Large intestine (tissue), 3 donors: ENCODE data around the gene FAM124B. TPM values are rescaled to one million over a fixed set of nuclear protein-coding genes. Genes with fewer than 3 reads are reported as not detected.

Source experiments
- DNase-seq, 2 donors: peaks; one replicate each; pipeline versions ENCODE4 v3.0.0 to v3.0.0-alpha.2; 2013
- H3K27ac ChIP-seq: one replicate; pipeline ENCODE4 v1.5.1; 2013; ENCODE audit warnings: low read length
- H3K27me3 ChIP-seq: 2 replicates; pipeline ENCODE4 v1.6.1; 2013; ENCODE audit warnings: low read length; ENCODE audit not compliant: control insufficient read depth, insufficient read depth
- H3K36me3 ChIP-seq: 2 replicates; pipeline ENCODE4 v1.6.1; 2013; ENCODE audit warnings: low read length; ENCODE audit not compliant: control insufficient read depth, insufficient read depth
- H3K4me1 ChIP-seq: one replicate; pipeline ENCODE4 v1.6.1; 2013; ENCODE audit warnings: low read length; ENCODE audit not compliant: control insufficient read depth, insufficient read depth
- H3K4me3 ChIP-seq: one replicate; pipeline ENCODE4 v1.5.1; 2013; ENCODE audit warnings: low read length
- H3K9me3 ChIP-seq: one replicate; pipeline ENCODE4 v1.6.1; 2013; ENCODE audit warnings: mild to moderate bottlenecking, low read depth, low read length, moderate library complexity; ENCODE audit not compliant: control insufficient read depth
- WGBS: methylation state at CpG from one replicate; pipeline ENCODE4 v1.1.5; 2013; ENCODE audit warnings: low lambda C conversion rate; ENCODE audit not compliant: insufficient coverage; 5-methylcytosine and 5-hydroxymethylcytosine counted together
- polyA plus RNA-seq: library from polyadenylated mRNA; unstranded; fragments of 120-200 nt; gene quantifications from one replicate; pipeline ENCODE4 v1.2.1, GENCODE V29; 2013

Gene FAM124B
- polyA plus RNA-seq, 1 donor = 1.8 TPM

DNA sequence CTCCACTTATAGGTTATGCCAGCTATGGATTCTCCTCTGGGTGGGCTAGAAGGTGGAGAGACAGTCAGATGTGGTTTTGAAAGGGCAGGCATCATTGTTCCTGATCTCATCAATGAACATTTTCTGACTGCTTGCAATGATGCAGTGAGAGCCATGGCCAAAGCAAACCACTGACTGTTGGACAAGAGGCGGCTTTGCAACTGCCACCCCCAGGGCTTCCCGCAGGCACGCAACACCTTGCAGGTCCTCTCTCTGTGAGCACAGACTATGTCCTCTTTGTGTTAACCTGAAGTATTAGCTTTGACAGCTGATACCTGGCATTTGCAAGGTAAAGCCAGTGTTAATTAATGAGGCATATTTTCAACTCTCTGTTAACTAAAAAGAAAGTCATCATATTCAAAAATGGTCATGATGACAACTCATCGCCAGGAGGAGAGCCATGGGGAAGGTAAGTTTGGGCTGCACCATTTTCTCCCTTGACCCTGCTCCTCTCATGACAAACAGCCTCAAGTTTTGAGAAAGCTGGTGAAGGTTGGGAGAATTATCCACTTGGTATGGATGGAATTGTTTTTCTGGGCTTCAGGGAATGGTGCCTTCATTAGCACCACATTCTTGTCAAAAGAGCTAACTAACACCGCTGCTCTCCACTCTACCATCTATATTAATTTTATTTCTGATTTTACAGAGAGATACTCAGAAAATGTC is 14.9 kb upstream of the FAM124B start:
- no peak for DNase-seq
- H3K36me3 ChIP-seq = no peaks in the 10 kb centered on the region
- no peak overlapping the region for H3K27ac ChIP-seq
- H3K4me3 ChIP-seq = no peak overlapping the region
- WGBS = no CpG with 5 or more reads among the region's 5 CpGs
- H3K27me3 ChIP-seq = no peaks in the 10 kb centered on the region
- H3K9me3 ChIP-seq = no peaks in the 10 kb centered on the region
- H3K4me1 ChIP-seq = no peaks in the 10 kb centered on the region

- no peak overlapping the region for H3K27ac ChIP-seq
- WGBS = no CpG with 5 or more reads among the region's 2 CpGs
Measured at GRCh38 chr2:224413381-224413780, 11.5 kb upstream of the FAM124B start.

DNA sequence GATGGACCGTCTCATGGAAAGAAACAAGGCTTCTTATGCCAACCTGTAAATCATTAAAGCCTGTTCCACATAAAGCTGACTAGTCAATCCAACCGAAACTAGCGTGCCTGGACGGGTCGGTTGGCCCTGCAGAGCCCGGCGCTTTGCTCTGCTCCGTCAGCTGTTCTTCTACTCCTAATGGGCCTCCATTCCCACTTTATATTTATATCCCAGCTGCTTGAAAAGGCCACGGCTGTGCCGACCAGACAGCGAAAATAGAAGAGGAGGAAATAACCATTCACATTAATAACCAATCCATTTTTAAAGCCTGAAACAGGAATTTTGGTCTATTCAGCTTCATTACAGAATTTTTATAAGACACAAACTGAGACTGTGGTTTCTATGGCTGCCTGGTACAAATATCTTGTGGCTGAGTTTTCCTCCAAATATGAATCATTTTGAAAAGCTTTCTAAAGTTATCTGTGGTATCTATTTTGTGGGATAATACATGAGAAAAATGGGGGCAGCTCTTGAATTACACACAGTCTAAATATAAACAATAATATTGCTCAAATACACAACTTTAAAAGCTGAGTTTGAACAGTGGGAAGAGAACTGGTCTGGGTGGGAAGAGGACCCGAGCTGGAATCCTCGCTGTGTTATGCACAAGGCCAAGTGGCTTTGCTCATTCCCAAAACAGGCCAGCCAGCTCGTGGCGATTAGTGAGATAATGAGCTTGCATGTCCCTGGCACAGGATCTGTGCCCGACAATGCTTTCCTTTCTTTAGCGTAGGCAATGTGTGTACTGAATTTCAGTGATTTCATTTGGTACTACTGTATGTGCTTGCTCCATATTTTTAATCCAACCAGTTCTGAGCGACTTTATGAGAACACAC is 10.5 kb upstream of the FAM124B start:
- no peaks in the 10 kb centered on the region for H3K4me1 ChIP-seq
- H3K27ac ChIP-seq = no peak overlapping the region
- H3K36me3 ChIP-seq = no peaks in the 10 kb centered on the region
- H3K27me3 ChIP-seq = no peaks in the 10 kb centered on the region
- no peak for DNase-seq
- WGBS = 93% methylated on average over 3 of the region's 18 CpGs
- no peak overlapping the region for H3K4me3 ChIP-seq
- no peaks in the 10 kb centered on the region for H3K9me3 ChIP-seq

More at GRCh38 chr2:224413381-224413780, 11.5 kb upstream of the FAM124B start:
- H3K27me3 ChIP-seq = no peaks in the 10 kb centered on the region
- no peaks in the 10 kb centered on the region for H3K9me3 ChIP-seq
- H3K4me3 ChIP-seq = no peak overlapping the region
- H3K4me1 ChIP-seq = no peaks in the 10 kb centered on the region
- no peaks in the 10 kb centered on the region for H3K36me3 ChIP-seq
- DNase-seq = no peak

GRCh38 chr2:224410946-224411561 is 9.1 kb upstream of the FAM124B start:
- Histone ChIP-seq H3K9me3 (no peaks in the 10 kb centered on the region), H3K36me3 (no peaks in the 10 kb centered on the region), H3K27me3 (no peaks in the 10 kb centered on the region), H3K4me1 (no peaks in the 10 kb centered on the region), H3K4me3 (no peak overlapping the region), H3K27ac (no peak overlapping the region)
- 93% methylated on average over 2 of the region's 3 CpGs for whole genome bisulfite sequencing
- DNase-seq = no peak

DNA sequence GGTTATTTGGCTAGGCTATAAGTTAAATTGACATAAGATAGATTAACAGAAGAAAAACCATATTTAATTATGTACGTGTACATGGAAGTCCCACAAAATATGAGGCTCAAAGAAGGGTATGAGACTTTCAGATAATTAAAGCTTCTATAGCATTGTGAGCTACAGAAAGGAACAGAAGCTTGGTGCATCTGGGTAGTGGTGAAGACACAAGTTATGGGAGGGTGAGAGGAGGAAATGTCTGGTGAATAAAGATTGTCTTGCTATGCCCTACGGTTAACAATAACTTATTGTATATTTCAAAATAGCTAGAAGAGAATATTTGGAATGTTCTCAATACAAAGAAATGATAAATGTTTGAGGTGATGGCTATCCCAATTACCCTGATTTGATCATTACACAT is 6.8 kb upstream of the FAM124B start:
- Histone ChIP-seq H3K9me3 (peaks cover 3% of the 10 kb centered on the region), H3K27me3 (no peaks in the 10 kb centered on the region), H3K36me3 (no peaks in the 10 kb centered on the region), H3K4me3 (no peak overlapping the region), H3K4me1 (no peaks in the 10 kb centered on the region), H3K27ac (no peak overlapping the region)
- 86% methylated on average over 2 of the region's 2 CpGs for WGBS
- DNase-seq = no peak

GRCh38 chr2:224407241-224407701 is 5.4 kb upstream of the FAM124B start:
- Histone ChIP-seq H3K4me3 (no peak overlapping the region), H3K36me3 (no peaks in the 10 kb centered on the region), H3K27ac (no peak overlapping the region), H3K4me1 (no peaks in the 10 kb centered on the region), H3K27me3 (no peaks in the 10 kb centered on the region), H3K9me3 (peaks cover 3% of the 10 kb centered on the region)
- WGBS = no CpG with 5 or more reads among the region's 5 CpGs
- no peak for DNase-seq

GRCh38 chr2:224405841-224406370 is 4.0 kb upstream of the FAM124B start:
- Histone ChIP-seq H3K27me3 (no peaks in the 10 kb centered on the region), H3K9me3 (peaks cover 3% of the 10 kb centered on the region), H3K4me3 (no peak overlapping the region), H3K4me1 (no peaks in the 10 kb centered on the region), H3K27ac (no peak overlapping the region), H3K36me3 (no peaks in the 10 kb centered on the region)
- 100% methylated on average over 1 of the region's 4 CpGs for WGBS
- no peak for DNase-seq

DNA sequence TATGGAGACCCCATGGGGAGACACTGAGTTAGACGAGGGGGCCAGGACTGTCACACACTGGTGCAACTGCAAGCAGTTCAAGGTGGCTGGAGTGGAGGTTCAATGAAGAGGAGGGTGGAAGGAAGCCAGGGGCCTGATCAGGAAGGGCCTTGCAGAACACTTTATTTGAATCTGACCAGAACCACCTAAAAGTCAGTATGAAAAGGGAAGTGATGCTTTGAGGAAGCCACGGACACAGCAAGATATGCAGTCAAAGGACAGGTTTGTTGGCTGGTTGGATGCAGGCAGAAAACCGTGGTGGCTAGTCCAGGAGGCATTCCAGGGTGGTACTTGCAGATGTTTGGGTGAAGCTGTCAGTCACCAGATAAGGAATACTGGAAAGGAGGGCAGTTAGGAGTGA is 3.5 kb upstream of the FAM124B start:
- WGBS = no CpG with 5 or more reads among the region's 3 CpGs

GRCh38 chr2:224404796-224405195 is 2.9 kb upstream of the FAM124B start:
- 100% methylated on average over 2 of the region's 5 CpGs for WGBS
- Histone ChIP-seq H3K4me1 (no peaks in the 10 kb centered on the region), H3K9me3 (peaks cover 3% of the 10 kb centered on the region)

More for the DNA sequence above, 3.5 kb upstream of the FAM124B start:
- no peaks in the 10 kb centered on the region for H3K27me3 ChIP-seq
- H3K36me3 ChIP-seq = no peaks in the 10 kb centered on the region
- no peak for DNase-seq
- no peak overlapping the region for H3K27ac ChIP-seq
- peaks cover 3% of the 10 kb centered on the region for H3K9me3 ChIP-seq
- no peak overlapping the region for H3K4me3 ChIP-seq
- no peaks in the 10 kb centered on the region for H3K4me1 ChIP-seq

GRCh38 chr2:224403657-224404056 is 1.8 kb upstream of the FAM124B start:
- no peak overlapping the region for H3K4me3 ChIP-seq
- no peaks in the 10 kb centered on the region for H3K4me1 ChIP-seq
- DNase-seq = no peak
- no peaks in the 10 kb centered on the region for H3K36me3 ChIP-seq
- peaks cover 3% of the 10 kb centered on the region for H3K9me3 ChIP-seq
- no CpG with 5 or more reads among the region's 2 CpGs for WGBS
- H3K27me3 ChIP-seq = no peaks in the 10 kb centered on the region
- no peak overlapping the region for H3K27ac ChIP-seq

More at GRCh38 chr2:224404796-224405195, 2.9 kb upstream of the FAM124B start:
- H3K4me3 ChIP-seq = no peak overlapping the region
- no peak overlapping the region for H3K27ac ChIP-seq
- no peak for DNase-seq
- H3K27me3 ChIP-seq = no peaks in the 10 kb centered on the region
- no peaks in the 10 kb centered on the region for H3K36me3 ChIP-seq
